HUES64 (cell line): Measurements from ENCODE around the gene GARRE1.
"Not testable (repeated sequence)": the region's sequence is repeated elsewhere in the genome, so short reads cannot be mapped to it uniquely, and the experiment has no call there.

Source experiments
- H3K27ac ChIP-seq: 2 replicates; pipeline ENCODE4 v1.7.0; 2013; ENCODE audit warnings: low read depth, low read length, inconsistent platforms
- H3K27me3 ChIP-seq: 2 replicates; pipeline ENCODE4 v1.6.1; 2013; ENCODE audit warnings: mild to moderate bottlenecking, low read length; ENCODE audit not compliant: insufficient read depth
- H3K36me3 ChIP-seq: 2 replicates; pipeline ENCODE4 v1.6.1; 2013; ENCODE audit warnings: mild to moderate bottlenecking, low read length; ENCODE audit not compliant: insufficient read depth
- H3K4me1 ChIP-seq: 2 replicates; pipeline ENCODE4 v1.6.1; 2013; ENCODE audit warnings: mild to moderate bottlenecking, low read length, moderate library complexity; ENCODE audit not compliant: insufficient read depth
- H3K4me3 ChIP-seq: 2 replicates; pipeline ENCODE4 v1.5.1; 2013; ENCODE audit warnings: mild to moderate bottlenecking, low read length, moderate library complexity
- H3K9ac ChIP-seq: 2 replicates; pipeline ENCODE4 v1.6.1; 2013; ENCODE audit warnings: mild to moderate bottlenecking, low read depth, low read length
- H3K9me3 ChIP-seq: 2 replicates; pipeline ENCODE4 v1.6.1; 2013; ENCODE audit warnings: low read depth, low read length; ENCODE audit not compliant: insufficient read depth
- WGBS: fragments of 150-250, 120-280 bp; methylation state at CpG from one replicate; pipeline ENCODE4 v1.1.7; 2013; ENCODE audit warnings: missing lambda C conversion rate; 5-methylcytosine and 5-hydroxymethylcytosine counted together

The GARRE1 gene

DNA sequence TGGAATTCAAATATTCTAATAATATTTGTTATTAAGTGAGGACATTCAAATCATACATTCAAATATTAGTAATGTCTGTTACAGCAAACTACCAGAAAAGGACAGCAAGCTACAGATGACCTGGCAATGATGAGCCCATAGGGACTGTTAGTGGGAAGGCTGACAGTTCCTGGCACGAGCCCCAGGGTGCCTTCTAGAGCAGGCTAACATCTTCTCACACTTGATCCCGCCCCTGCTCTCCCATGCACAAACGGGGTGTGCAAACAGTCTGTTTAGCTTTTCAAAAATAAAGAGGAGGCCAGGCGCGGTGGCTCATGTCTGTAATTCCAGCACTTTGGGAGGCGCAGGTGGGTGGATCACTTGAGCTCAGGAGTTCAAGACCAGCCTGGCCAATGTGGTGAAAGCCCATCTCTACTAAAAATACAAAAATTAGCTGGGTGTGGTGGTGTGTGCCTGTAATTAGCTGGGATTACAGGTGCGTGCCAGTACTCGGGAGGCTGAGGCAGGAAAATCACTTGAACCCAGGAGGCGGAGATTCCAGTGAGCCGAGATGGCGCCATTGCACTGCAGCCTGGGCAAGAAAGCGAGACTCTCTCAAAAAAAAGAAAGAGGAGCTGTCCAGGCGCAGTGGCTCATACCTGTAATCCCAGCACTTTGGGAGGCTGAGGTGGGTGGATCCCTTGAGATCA, 9.6 kb upstream of the GARRE1 start:
- H3K27ac ChIP-seq, result no peak overlapping the region
- H3K27me3 ChIP-seq, result no peaks in the 10 kb centered on the region
- H3K9me3 ChIP-seq, result no peaks in the 10 kb centered on the region
- no peak overlapping the region for H3K9ac ChIP-seq
- no peaks in the 10 kb centered on the region for H3K36me3 ChIP-seq
- no peak overlapping the region for H3K4me3 ChIP-seq
- WGBS, result 91% methylated on average over 13 of the region's 13 CpGs
- peaks cover 2% of the 10 kb centered on the region; the same call in 1 of the 2 replicates for H3K4me1 ChIP-seq

DNA sequence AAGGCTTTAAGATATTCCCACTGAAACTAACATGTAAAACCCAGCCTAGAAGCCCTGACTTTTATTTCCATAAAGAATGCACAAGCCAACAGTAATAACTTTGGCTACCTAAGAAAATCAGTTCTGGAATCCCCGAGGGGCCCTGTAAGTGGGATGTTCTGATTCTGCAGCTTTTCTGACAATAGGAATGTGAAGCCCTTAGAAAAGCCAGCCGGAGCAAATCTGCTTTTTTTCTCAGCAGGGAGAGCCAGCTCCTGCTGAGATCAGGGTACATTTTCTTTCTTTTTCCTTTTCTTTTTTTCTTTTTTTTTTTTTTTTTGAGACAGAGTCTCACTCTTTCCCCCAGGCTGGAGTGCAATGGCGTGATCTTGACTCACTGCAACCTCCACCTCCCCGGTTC, 8.0 kb upstream of the GARRE1 start:
- WGBS, result 55% methylated on average over 4 of the region's 4 CpGs
- no peaks in the 10 kb centered on the region for H3K9me3 ChIP-seq
- no peak overlapping the region for H3K4me3 ChIP-seq
- H3K27me3 ChIP-seq, result no peaks in the 10 kb centered on the region
- H3K27ac ChIP-seq, result no peak overlapping the region; the same call in 1 of the 2 replicates
- no peak overlapping the region for H3K9ac ChIP-seq
- no peaks in the 10 kb centered on the region for H3K36me3 ChIP-seq
- peaks cover 2% of the 10 kb centered on the region; the same call in 1 of the 2 replicates for H3K4me1 ChIP-seq

DNA sequence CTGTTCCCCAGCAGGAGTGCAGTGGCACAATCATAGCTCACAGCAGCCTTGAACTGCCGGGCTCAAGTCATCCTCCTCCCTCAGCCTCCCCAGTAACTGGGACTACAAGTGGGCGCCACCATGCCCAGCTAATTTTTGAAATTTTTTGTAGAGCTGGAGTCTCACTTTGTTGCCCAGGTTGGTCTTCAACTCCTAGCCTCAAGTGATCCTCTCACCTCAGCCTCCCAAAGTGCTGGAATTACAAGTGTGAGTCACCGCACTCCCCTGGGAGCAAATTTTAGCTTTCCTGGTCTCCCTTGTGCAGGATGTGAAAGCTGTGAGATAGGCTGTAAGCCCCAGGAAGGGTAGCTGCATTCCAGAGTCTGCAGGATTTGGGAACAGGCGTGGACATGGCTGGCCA, 5.4 kb upstream of the GARRE1 start:
- H3K4me1 ChIP-seq, result peaks cover 2% of the 10 kb centered on the region; the same call in 1 of the 2 replicates
- no peaks in the 10 kb centered on the region for H3K9me3 ChIP-seq
- no peaks in the 10 kb centered on the region for H3K27me3 ChIP-seq
- no peak overlapping the region for H3K4me3 ChIP-seq
- H3K36me3 ChIP-seq, result no peaks in the 10 kb centered on the region
- 88% methylated on average over 4 of the region's 4 CpGs for WGBS
- no peak overlapping the region for H3K27ac ChIP-seq
- no peak overlapping the region for H3K9ac ChIP-seq

DNA sequence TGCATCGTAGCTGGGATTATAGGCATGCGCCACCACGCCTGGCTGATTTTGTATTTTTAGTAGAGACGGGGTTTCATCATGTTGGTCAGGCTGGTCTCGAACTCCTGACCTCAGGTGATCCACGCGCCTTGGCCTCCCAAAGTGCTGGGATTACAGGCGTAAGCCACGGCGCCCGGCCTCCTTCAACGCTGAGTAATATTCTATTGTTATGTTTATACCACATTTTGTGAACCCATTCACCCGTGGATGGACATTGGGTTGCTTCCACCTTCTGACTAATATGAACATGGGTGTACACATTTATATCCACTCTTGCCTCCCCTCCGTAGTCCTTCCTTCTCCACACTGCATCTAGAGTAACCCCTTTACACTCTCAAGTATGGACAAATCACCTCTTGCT, 1.2 kb upstream of the GARRE1 start:
- H3K9ac ChIP-seq, H3K9me3 ChIP-seq, H3K4me3 ChIP-seq, H3K4me1 ChIP-seq, H3K27me3 ChIP-seq, H3K36me3 ChIP-seq, H3K27ac ChIP-seq: not testable (repeated sequence)
- 92% methylated on average over 14 of the region's 14 CpGs for WGBS

DNA sequence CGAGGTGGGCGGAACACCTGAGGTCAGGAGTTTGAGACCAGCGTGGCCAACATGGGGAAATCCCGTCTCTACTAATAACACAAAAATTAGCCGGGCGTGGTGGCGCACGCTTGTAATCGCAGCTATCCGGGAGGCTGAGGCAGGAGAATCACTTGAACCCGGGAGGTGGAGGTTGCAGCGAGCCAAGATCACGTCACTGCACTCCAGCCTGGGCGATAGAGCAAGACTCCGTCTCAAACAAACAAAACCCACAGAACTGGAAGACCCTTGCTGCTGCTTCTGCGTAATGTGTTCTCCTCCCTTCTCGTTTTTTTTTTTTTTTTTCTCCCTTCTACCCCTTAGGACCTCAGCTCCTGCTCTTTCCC, 691 bp upstream of the GARRE1 start:
- H3K27ac ChIP-seq, H3K27me3 ChIP-seq, H3K4me1 ChIP-seq, H3K36me3 ChIP-seq, H3K9me3 ChIP-seq: not testable (repeated sequence)
- Histone ChIP-seq H3K4me3 (peak overlapping the region; percentile 70), H3K9ac (peak overlapping the region; percentile 48; the same call in 1 of the 2 replicates)
- 81% methylated on average over 17 of the region's 17 CpGs for WGBS

DNA sequence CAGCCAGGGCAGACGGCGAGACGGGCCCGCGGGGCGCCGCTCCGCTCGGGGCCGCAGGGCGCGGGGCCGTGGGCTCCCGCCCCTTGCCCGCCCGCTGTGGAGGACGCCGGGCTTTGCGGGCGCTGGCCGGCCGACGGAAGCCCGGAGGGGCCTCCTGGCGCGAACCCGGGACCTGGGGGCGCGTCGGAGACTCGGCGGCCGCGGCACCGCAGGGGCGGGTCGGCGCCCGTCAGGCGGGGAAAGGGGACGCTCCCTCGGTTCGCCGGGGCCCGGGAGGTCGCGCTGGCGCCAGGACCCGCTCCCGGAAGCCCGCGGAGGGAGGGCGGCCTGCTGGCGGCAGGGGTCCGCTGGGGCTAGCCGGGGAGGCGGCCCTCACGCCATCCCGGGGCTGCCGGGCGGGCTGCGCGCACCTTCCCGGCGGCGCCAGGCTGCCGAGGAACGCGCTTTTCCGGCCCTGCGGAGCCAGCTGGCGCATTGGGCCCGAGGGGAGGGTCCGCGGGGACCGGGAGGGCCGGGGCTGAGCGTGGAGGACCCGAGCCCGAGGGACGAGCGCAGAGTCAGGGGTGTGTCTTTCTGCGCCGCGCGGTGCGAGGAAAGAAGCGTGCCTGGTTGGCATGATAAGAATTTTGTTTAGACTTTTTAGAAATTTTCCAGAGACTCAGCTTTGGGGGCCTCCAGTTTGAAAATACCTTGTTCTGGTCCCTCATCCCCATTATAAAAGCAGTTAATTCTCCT, 511 bp downstream of the GARRE1 start:
- Histone ChIP-seq H3K9me3 (no peaks in the 10 kb centered on the region), H3K27ac (peak overlapping the region; percentile 72; the same call in 1 of the 2 replicates), H3K9ac (peak overlapping the region; percentile 80), H3K27me3 (no peaks in the 10 kb centered on the region), H3K4me1 (peaks cover 6% of the 10 kb centered on the region; the same call in 1 of the 2 replicates), H3K4me3 (peak overlapping the region; percentile 70), H3K36me3 (no peaks in the 10 kb centered on the region)
- WGBS, result under 1% methylated on average over 88 of the region's 88 CpGs

DNA sequence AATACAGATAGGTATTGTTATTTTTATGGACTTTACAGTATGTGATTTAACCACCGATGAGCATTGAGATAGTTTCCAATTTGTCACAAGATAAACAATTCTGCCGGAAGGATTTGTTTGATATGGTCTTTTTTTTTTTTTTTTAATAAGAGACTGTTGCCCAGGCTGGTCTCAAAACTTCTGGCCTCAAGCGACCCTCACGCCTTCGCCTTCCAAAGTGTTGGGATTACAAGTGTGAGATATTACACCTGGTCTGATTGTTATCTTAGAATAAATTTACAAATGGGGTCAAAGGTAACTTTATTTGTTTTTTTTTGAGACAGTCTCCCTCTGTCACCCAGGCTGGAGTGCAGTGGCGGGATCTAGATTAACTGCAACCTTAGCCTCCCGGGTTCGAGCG, 1.2 kb downstream of the GARRE1 start:
- H3K27me3 ChIP-seq, result no peaks in the 10 kb centered on the region
- 78% methylated on average over 9 of the region's 9 CpGs for WGBS
- H3K9ac ChIP-seq, result peak overlapping the region; percentile 80; the same call in 1 of the 2 replicates
- H3K4me1 ChIP-seq, result peaks cover 8% of the 10 kb centered on the region
- no peak overlapping the region; the same call in 1 of the 2 replicates for H3K27ac ChIP-seq
- no peaks in the 10 kb centered on the region for H3K9me3 ChIP-seq
- no peaks in the 10 kb centered on the region for H3K36me3 ChIP-seq
- peak overlapping the region; percentile 70 for H3K4me3 ChIP-seq

DNA sequence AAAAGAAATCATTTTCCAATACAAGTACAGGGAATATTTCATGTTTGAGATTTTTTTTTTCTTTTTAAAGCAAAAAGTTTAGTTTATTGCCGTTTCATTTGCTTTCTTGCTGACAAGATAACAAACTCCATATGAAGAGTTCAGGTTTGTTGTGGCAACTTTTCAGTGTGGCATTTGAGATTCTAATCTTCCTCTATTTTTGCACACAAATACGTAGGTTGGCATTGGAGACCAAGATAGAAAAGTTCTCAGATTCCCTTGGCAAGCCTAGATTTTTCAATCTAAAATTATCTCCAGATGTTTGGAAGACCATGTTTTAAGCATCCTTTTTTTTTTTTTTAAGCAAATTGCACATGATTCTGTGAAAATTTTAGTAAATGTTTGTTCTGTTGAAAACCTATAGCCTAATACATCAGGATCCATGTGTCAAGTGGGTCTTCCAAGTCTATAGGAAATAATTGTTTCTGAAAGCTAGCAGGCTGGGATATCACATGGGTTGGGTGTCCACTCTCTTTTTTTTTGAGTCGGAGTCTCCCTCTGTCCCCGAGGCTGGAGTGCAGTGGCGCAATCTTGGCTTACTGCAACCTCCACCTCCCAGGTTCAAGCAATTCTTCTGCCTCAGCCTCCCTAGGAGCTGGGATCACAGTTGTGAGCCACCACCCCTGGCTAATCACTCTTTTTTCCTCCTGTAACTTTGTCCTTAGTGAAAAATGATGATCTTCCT, 2.6 kb downstream of the GARRE1 start:
- no peaks in the 10 kb centered on the region for H3K36me3 ChIP-seq
- no peak overlapping the region for H3K9ac ChIP-seq
- H3K27me3 ChIP-seq, result no peaks in the 10 kb centered on the region
- 92% methylated on average over 5 of the region's 5 CpGs for WGBS
- H3K27ac ChIP-seq, result no peak overlapping the region
- H3K4me3 ChIP-seq, result no peak overlapping the region
- peaks cover 22% of the 10 kb centered on the region for H3K4me1 ChIP-seq
- H3K9me3 ChIP-seq, result no peaks in the 10 kb centered on the region

DNA sequence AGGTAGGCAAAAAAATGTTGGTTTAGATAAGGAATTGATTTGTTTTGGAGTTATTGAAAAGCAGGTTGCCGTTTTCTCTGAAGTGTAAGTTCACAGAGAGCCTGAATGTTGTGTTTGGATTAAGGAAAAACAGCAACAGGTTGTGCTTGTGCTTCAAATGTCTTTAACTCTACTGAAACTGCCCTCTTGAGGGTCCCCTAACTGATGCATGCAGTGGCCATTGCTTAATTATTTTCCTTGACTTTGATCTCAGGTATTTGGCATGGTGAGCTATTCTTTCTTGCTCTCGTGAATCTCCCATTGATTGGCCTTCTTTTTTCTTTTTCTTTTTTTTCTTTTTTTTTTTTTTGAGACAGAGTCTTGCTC, 3.2 kb downstream of the GARRE1 start:
- Histone ChIP-seq H3K4me1 (peaks cover 22% of the 10 kb centered on the region), H3K27ac (no peak overlapping the region)
- 87% methylated on average over 2 of the region's 2 CpGs for WGBS

DNA sequence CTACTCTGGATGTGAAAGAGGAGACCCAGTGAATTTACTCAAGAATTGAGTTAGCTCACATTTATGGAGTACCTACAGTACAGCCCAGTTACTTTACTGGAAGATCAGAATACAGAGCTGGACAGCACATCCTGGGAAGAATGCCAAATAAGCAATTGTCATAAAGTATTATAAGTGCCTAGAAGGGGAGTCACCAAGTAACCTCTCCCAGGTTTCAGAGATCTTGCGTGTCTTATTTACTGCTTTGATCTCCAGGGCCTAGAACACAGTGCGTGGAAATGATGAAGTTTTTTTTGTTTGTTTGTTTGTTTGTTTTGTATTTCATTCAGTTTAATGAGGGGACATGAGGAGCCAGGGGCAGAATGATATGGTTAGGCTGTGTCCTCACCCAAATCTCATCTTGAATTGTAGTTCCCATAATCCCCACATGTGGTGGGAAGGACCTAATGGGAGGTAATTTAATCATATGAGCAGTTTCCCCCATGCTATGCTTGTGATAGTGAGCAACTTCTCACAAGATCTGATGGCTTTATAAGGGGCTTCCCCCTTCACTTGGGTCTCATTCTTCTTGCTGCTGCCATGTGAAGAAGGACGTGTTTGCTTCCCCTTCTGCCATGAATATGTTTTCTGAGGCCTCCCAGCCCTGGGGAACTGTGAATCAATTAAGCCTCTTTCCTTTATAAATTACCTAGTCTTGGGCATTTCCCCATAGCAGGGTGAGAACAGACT, 5.2 kb downstream of the GARRE1 start:
- Histone ChIP-seq H3K9ac (no peak overlapping the region), H3K27ac (no peak overlapping the region), H3K36me3 (no peaks in the 10 kb centered on the region), H3K4me3 (no peak overlapping the region), H3K4me1 (peaks cover 22% of the 10 kb centered on the region), H3K9me3 (no peaks in the 10 kb centered on the region), H3K27me3 (no peaks in the 10 kb centered on the region)
- WGBS, result 91% methylated on average over 3 of the region's 3 CpGs

More for the DNA sequence above, 3.2 kb downstream of the GARRE1 start:
- H3K4me3 ChIP-seq, result no peak overlapping the region
- no peaks in the 10 kb centered on the region for H3K36me3 ChIP-seq
- H3K9ac ChIP-seq, result no peak overlapping the region
- H3K9me3 ChIP-seq, result no peaks in the 10 kb centered on the region
- no peaks in the 10 kb centered on the region for H3K27me3 ChIP-seq

DNA sequence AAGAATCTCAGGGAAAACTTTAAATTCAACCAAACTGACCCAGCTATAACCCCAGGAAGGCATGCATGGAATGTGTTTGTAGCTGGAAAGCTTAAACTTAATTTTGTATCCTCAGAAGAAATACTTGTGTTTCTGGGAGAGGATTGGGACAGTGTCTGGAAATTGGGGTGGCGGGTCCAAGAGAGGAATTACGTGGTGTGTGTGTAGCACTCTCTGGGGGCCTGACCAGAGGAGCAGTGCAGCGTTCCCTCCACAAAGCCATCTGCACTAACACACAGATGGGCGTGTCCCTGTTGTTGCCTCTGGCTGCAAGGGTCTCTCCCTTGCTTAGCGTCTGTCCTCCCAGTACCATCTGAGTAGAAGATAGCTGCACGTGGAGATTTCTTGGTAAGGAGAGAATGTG, 6.4 kb downstream of the GARRE1 start:
- no peak overlapping the region for H3K9ac ChIP-seq
- no peak overlapping the region for H3K27ac ChIP-seq
- H3K9me3 ChIP-seq, result no peaks in the 10 kb centered on the region
- H3K4me1 ChIP-seq, result peaks cover 28% of the 10 kb centered on the region
- H3K4me3 ChIP-seq, result no peak overlapping the region
- no peaks in the 10 kb centered on the region for H3K36me3 ChIP-seq
- H3K27me3 ChIP-seq, result no peaks in the 10 kb centered on the region
- WGBS, result 40% methylated on average over 6 of the region's 6 CpGs
